Measurements from ENCODE around the gene METTL13. TPM values are rescaled to one million over a fixed set of nuclear protein-coding genes. Genes with fewer than 3 reads are reported as not detected.

Gene METTL13
- polyA plus RNA-seq, 3 donors = 8.8 to 18.5 (median 16.0) TPM

GRCh38 chr1:171763764-171764163 is 17.7 kb upstream of the METTL13 start:
- no peak overlapping the region for H3K4me2 ChIP-seq (replicated peaks; ENCODE audit: extremely low read depth, low read length, poor library complexity, severe bottlenecking)
- TF ChIP-seq CTCF (IDR thresholded peaks at IDR 0.05) = no peak
- Mint-ChIP-seq H3K9me3 (no peaks in the 10 kb centered on the region), H3K36me3 (no peaks in the 10 kb centered on the region), H3K27me3 (ENCODE audit: low read depth in 3 of 3) (peaks cover 0 to 4% (median 1%) of the 10 kb centered on the region in 3 donors), H3K4me3 (no peak overlapping the region), H3K4me1 (peaks cover 28% of the 10 kb centered on the region), H3K27ac (no peak overlapping the region)
- peaks cover 20 to 24% of the 10 kb centered on the region in 2 donors for H3K4me1 ChIP-seq (ENCODE audit: control insufficient read depth in 1 of 2, insufficient read depth in 2 of 2, low read length in 2 of 2)
- no peak overlapping the region for H2AFZ ChIP-seq (ENCODE audit: insufficient read depth, low read depth, low read length, poor library complexity, severe bottlenecking)
- no peaks in the 10 kb centered on the region for H3K79me2 ChIP-seq (ENCODE audit: insufficient read depth, low read length)
- no peak overlapping the region for H3K9ac ChIP-seq (ENCODE audit: insufficient read depth, low read length, poor library complexity, severe bottlenecking)
- H3K27me3 ChIP-seq (ENCODE audit: control insufficient read depth in 2 of 2, insufficient read depth in 2 of 2, low read length in 2 of 2) = no peaks in the 10 kb centered on the region
- H4K20me1 ChIP-seq (ENCODE audit: insufficient read depth, low read length) = no peaks in the 10 kb centered on the region
- no peaks in the 10 kb centered on the region for H3K36me3 ChIP-seq (replicated peaks in 1 of 2; ENCODE audit: control insufficient read depth in 1 of 2, insufficient read depth in 2 of 2, low read length in 2 of 2)
- no peaks in the 10 kb centered on the region for H3K9me3 ChIP-seq (replicated peaks in 1 of 2; ENCODE audit: control insufficient read depth in 1 of 2, insufficient read depth in 1 of 2, low read length in 2 of 2)
- no peak overlapping the region for H3K4me3 ChIP-seq (replicated peaks in 1 of 3; ENCODE audit: low read depth in 2 of 3, low read length in 3 of 3)
- DNase-seq = no peak
- 96% methylated on average over 4 of the region's 6 CpGs for WGBS (ENCODE audit: insufficient coverage)
- H3K27ac ChIP-seq (ENCODE audit: low read depth in 1 of 2, low read length in 2 of 2) = no peak overlapping the region
- intact Hi-C loops (cut with micrococcal nuclease) = no loop called here

GRCh38 chr1:171769171-171769570 is 12.3 kb upstream of the METTL13 start:
- H4K20me1 ChIP-seq (ENCODE audit: insufficient read depth, low read length) = no peaks in the 10 kb centered on the region
- peaks cover 32 to 40% of the 10 kb centered on the region in 2 donors for H3K4me1 ChIP-seq (ENCODE audit: control insufficient read depth in 1 of 2, insufficient read depth in 2 of 2, low read length in 2 of 2)
- no peaks in the 10 kb centered on the region for H3K36me3 ChIP-seq (replicated peaks in 1 of 2; ENCODE audit: control insufficient read depth in 1 of 2, insufficient read depth in 2 of 2, low read length in 2 of 2)
- Mint-ChIP-seq H3K9me3 (no peaks in the 10 kb centered on the region), H3K4me3 (no peak overlapping the region), H3K27ac (no peak overlapping the region), H3K27me3 (ENCODE audit: low read depth in 3 of 3) (no peaks in the 10 kb centered on the region), H3K36me3 (no peaks in the 10 kb centered on the region), H3K4me1 (peaks cover 43% of the 10 kb centered on the region)
- no peaks in the 10 kb centered on the region for H3K27me3 ChIP-seq (ENCODE audit: control insufficient read depth in 2 of 2, insufficient read depth in 2 of 2, low read length in 2 of 2)
- no peaks in the 10 kb centered on the region for H3K79me2 ChIP-seq (ENCODE audit: insufficient read depth, low read length)
- H3K27ac ChIP-seq (ENCODE audit: low read depth in 1 of 2, low read length in 2 of 2) = no peak overlapping the region
- no peak for TF ChIP-seq CTCF (IDR thresholded peaks at IDR 0.05)
- no peak overlapping the region for H3K4me2 ChIP-seq (replicated peaks; ENCODE audit: extremely low read depth, low read length, poor library complexity, severe bottlenecking)
- intact Hi-C loops (cut with micrococcal nuclease) = no loop called here
- DNase-seq = peak in 1 of 3 donors; percentile 14
- no peak overlapping the region for H3K4me3 ChIP-seq (replicated peaks in 1 of 3; ENCODE audit: low read depth in 2 of 3, low read length in 3 of 3)
- H3K9me3 ChIP-seq (replicated peaks in 1 of 2; ENCODE audit: control insufficient read depth in 1 of 2, insufficient read depth in 1 of 2, low read length in 2 of 2) = no peaks in the 10 kb centered on the region
- H2AFZ ChIP-seq (ENCODE audit: insufficient read depth, low read depth, low read length, poor library complexity, severe bottlenecking) = no peak overlapping the region
- 18% methylated on average over 3 of the region's 3 CpGs for WGBS (ENCODE audit: insufficient coverage)
- H3K9ac ChIP-seq (ENCODE audit: insufficient read depth, low read length, poor library complexity, severe bottlenecking) = no peak overlapping the region

Measured in CD14-positive monocyte (primary cell).